Stimulated activated CD8-positive, alpha-beta memory T cell treated with anti-CD3 and anti-CD28 coated beads, Interleukin-4, amount 100 ng/mL, for 24 hours (primary cell): ENCODE measurements around the gene TNC.
"Not testable (repeated sequence)": the region's sequence is repeated elsewhere in the genome, so short reads cannot be mapped to it uniquely, and the experiment has no call there.

Source experiments
- DNase-seq: peaks from one replicate; pipeline ENCODE4 v3.0.0-alpha.2; 2020; ENCODE audit warnings: low read depth

Gene TNC

DNA sequence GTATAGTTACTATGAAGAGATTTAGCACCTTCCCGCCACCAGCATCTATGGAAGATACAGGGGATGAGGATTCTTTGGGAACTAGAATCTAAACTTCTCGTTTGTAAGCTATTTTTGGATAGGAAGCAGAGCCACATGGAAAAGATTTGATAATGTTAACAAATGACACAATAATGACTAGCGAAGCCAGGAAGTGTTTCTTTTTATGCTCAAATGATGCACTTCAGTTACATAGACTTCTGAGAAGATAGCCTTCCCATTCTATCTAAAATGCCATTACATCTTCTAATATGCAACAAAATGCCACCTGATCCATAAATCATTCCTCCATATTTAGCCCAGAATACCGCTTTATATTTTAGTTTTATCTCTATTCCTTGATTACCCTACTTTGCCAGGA lies 17.0 kb upstream of the TNC start:
- no peak for DNase-seq

- DNase-seq, result no peak
Measured at GRCh38 chr9:115133649-115134048, 15.7 kb upstream of the TNC start.

GRCh38 chr9:115132648-115133047 lies 14.7 kb upstream of the TNC start:
- DNase-seq, result no peak

- no peak for DNase-seq
Measured at GRCh38 chr9:115130176-115130575, 12.2 kb upstream of the TNC start.

- DNase-seq, result not testable (repeated sequence)
Measured at GRCh38 chr9:115128726-115129125, 10.8 kb upstream of the TNC start.

- no peak for DNase-seq
Measured at GRCh38 chr9:115127191-115127817, 9.3 kb upstream of the TNC start.

GRCh38 chr9:115126404-115126803 lies 8.4 kb upstream of the TNC start:
- DNase-seq, result no peak

- no peak for DNase-seq
Measured at GRCh38 chr9:115122937-115123336, 5.0 kb upstream of the TNC start.

- no peak for DNase-seq
Measured at GRCh38 chr9:115121181-115121580, 3.2 kb upstream of the TNC start.

DNA sequence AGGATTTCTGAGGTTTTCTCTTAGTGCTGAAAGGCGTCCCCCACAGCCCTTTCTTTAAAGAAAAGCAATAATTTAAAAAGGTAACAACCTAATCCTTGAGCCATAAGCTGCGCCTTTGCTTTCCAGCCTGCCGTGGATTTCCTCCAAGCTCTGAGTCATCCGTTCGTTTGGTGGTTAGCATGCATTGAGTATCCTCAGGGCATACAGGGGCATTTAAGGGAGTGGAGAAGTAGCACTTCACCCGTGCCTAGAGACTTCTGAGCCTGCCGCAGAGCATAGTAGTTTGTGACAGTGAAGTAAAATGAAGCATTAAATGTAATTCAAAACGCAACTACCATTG lies 892 bp upstream of the TNC start:
- DNase-seq, result no peak

DNA sequence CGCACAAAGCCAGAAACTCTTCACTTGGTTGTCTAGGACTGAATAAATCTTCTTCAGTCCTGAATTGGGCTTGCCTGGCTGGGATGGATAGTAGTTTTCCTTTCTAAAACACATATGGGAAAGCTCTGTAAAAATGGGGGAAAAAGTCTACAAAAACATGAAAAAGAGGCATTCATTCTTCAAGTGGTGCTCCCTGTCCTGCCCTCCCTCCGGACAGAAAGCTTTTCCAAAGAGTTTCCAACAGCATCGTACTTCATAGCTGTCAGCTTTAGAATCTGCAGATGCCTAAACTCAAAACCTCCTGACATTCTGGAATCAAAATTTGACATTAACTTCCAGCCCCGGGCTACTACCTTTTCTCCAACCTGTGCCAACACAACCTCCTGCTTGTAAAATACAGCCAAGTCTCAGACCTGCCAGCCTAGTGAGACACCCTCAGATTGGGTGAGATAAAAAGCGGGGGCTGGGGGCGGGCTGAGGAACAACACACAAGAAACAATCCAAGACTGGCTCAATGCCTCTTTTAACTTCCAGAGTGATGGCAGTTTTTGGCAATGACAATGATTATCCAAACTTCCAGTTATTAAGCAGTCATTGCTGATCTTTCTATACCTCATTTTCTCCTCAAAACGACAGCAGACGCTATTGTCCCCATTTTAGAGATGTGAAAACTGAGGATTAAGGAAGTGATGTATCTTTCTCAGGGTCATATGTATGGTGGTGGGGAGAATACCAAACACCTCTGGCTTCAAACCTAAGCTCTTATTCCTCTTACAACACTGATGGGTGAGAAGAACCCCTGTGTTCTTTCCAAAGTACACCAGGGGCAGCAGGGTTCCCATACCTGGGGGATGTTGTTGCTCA lies 1.3 kb downstream of the TNC start:
- DNase-seq, result no peak

DNA sequence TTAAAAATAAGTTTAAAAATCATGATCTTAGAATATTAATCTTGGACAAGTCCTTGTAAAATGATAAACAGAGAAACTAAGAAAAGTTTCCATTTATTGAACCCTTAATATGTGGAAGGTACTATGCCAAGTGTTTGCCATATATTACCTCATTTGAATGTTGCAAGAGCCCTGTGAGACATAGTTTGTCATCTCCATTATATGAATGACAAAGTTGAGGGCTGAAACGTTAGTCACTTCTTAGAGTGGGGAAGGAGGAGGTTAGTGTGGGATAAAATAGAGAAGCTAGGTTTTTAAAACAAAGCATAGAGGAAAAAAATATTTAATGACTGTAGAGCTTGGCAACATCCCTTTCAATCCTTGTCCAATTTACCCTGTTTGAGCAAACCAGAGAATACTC lies 2.0 kb downstream of the TNC start:
- DNase-seq, result no peak

DNA sequence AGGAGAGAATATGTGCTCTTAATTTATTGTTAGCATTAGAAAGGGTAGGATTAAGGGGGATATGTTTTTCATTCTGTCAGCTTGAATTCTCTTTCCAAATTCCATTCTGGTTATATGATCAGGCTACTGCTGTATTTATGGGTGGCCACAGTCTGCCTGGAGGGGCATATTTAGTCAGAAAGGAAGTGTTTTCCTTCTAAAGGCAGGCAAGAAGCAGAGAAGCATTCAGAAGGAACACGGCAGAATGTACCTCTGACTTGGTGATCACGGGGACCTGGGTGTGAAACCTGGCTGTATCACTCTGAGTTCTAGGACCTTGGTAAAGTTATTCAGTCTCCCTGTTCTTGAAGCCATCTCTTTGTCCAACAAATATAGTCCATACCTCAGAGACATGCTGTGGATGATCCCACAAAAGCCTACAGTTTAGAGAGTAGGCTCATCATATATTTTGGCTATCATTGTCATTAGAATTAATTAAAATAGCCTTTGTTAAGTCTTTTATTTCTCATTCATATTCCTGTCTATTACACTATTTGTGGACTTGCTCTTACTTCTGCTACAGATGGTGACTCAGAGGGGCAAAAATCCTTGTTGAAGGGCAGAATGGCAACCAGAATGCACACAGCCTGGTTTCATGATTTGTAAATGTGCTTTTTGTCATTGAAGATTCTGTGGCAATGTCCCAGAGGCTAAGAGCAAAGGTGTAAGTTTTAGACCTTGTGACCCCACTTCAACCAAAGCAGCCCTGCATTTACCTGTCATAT lies 2.7 kb downstream of the TNC start:
- DNase-seq, result no peak

GRCh38 chr9:115114546-115114945 lies 3.4 kb downstream of the TNC start:
- no peak for DNase-seq

- DNase-seq, result no peak
Measured at GRCh38 chr9:115114084-115114483, 3.9 kb downstream of the TNC start.

- no peak for DNase-seq
Measured at GRCh38 chr9:115111874-115112273, 6.1 kb downstream of the TNC start.

DNA sequence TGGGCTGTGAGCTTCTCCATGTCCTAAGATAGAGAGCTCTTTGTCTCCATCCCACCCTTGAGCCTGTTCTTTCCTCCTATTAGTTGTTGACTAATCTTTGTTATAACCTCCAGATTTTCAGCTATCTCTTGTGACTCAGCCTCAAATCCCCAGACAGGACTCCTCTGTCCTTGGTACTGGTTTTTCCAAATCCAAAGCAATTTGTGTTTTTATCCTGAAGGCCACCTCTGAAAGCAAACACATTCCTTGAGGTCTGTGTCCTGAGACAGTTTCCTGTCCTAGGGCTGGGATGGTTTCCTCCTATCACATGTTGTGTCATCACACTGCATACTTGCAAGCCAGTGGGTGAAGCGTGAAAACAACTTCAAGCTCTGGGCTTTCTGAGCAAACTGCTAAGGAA lies 8.5 kb downstream of the TNC start:
- no peak for DNase-seq

DNA sequence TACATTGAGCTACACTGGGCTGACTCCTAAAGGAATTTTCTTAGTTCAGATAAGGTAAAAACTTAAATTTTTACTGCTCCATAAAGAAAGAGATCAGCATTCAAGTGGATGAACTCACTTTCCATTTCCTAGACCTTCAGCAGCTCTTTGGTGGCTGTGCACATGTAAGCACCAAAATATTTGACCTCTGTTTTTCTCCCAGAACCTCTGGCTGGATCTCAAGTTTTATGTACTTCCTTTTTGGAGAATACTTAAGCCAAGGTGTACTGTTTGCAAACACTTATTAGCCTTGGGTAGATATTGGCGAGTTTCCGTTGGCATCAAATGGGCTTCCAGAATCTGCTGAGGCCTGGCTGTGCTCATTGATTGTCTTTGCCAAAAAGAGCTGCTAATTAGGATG lies 10.3 kb downstream of the TNC start:
- DNase-seq, result no peak

DNA sequence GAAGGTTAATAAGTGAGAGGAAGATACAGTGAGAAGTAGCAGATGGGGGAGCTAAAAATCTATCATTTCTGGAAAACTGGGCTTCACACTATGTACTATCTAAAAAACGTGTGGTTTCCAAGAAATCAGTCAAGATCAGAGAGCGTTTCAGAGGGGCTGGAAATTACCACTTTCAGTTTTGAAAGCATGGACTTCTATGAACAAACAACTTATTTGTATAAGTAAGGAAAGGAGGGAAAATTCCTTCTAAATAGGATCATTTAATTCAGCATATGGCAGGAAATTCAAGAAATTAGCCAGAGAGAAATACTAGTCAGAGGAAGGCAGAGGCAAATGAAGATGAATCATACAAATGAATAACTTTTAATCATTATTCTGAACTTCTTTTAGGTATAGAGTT lies 11.3 kb downstream of the TNC start:
- no peak for DNase-seq

GRCh38 chr9:115106001-115106400 lies 12.0 kb downstream of the TNC start:
- no peak for DNase-seq

- DNase-seq, result no peak
Measured at GRCh38 chr9:115104908-115105307, 13.0 kb downstream of the TNC start.

DNA sequence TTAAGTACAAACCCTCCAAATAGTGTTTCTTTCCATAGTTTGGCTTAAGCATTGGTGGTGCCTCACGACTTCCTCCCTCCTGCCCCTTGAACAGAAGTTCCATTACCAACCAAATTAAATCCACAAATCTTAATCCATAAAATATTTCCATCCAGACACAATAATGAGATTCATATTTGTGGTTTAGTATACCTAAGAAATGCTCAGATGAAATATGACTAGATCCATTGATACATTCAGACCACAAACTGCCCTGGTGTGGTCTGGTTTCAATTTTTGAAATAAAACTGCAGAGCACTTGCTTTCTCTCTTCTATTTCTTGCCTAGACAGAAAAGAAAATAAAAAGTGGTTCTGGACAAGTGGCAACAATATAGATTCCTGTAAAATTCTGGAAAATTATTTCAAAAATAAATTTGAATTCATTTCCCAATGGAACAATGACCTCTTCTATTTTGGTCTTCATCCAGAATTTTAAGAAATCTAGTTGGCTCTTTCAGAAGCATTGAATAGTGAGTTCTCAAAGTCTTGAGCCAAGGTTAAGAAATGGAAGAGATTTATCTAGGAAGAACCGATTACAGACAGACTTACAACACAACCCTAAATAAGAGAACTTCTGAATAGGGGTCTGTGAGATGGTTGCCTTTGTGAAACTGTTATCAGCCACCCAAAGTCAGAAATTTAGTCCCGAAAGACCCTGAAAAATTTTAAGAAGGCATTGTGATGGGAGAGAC lies 14.0 kb downstream of the TNC start:
- no peak for DNase-seq
